GM19193 (cell line): Measurements from ENCODE around the gene ACVR1B.

Source experiments
- POLR2A ChIP-seq: IDR thresholded peaks from 4 replicates; pipeline ENCODE4 v1.6.1; 2011; ENCODE audit not compliant: insufficient read depth, insufficient read length; ENCODE audit errors: extremely low read depth

The ACVR1B gene

GRCh38 chr12:51971679-51972421 lies 20.4 kb downstream of the ACVR1B start:
- TF ChIP-seq POLR2A: no peak

GRCh38 chr12:51972422-51972812 lies 20.9 kb downstream of the ACVR1B start:
- no peak for TF ChIP-seq POLR2A

- no peak for TF ChIP-seq POLR2A
Observed at GRCh38 chr12:51972849-51973273, 21.4 kb downstream of the ACVR1B start.

- TF ChIP-seq POLR2A: no peak
Observed at GRCh38 chr12:51973560-51973959, 22.1 kb downstream of the ACVR1B start.

GRCh38 chr12:51974646-51975045 lies 23.1 kb downstream of the ACVR1B start:
- no peak for TF ChIP-seq POLR2A

GRCh38 chr12:51975196-51975595 lies 23.7 kb downstream of the ACVR1B start:
- no peak for TF ChIP-seq POLR2A

GRCh38 chr12:51976376-51977160 lies 25.1 kb downstream of the ACVR1B start:
- no peak for TF ChIP-seq POLR2A

- TF ChIP-seq POLR2A: no peak
Observed at GRCh38 chr12:51977320-51977753, 25.8 kb downstream of the ACVR1B start.

GRCh38 chr12:51980051-51980808 lies 28.7 kb downstream of the ACVR1B start:
- no peak for TF ChIP-seq POLR2A

GRCh38 chr12:51980809-51981127 lies 29.3 kb downstream of the ACVR1B start:
- TF ChIP-seq POLR2A: no peak

GRCh38 chr12:51984657-51985056 lies 33.2 kb downstream of the ACVR1B start:
- TF ChIP-seq POLR2A: no peak

- TF ChIP-seq POLR2A: no peak
Observed at GRCh38 chr12:51985154-51985835, 33.8 kb downstream of the ACVR1B start.

GRCh38 chr12:51986834-51987233 lies 35.3 kb downstream of the ACVR1B start:
- TF ChIP-seq POLR2A: no peak

- TF ChIP-seq POLR2A: no peak
Observed at GRCh38 chr12:51992246-51992645, 40.7 kb downstream of the ACVR1B start.

- no peak for TF ChIP-seq POLR2A
Observed at GRCh38 chr12:51994539-51994820, 43.0 kb downstream of the ACVR1B start.

GRCh38 chr12:51994959-51995358 lies 43.5 kb downstream of the ACVR1B start:
- no peak for TF ChIP-seq POLR2A

GRCh38 chr12:51997136-51997535 lies 45.6 kb downstream of the ACVR1B start:
- TF ChIP-seq POLR2A: no peak
